ENCODE measurements around the gene GRIA1. TPM values are rescaled to one million over a fixed set of nuclear protein-coding genes. Genes with fewer than 3 reads are reported as not detected.

The GRIA1 gene
- total and polyA plus RNA-seq, 10 of the 15 experiments (the other 5 are each of a cell fraction or from before 2014, with no cell fraction given) = 0.04 to 0.18 (median 0.04) TPM; not detected in 7

DNA sequence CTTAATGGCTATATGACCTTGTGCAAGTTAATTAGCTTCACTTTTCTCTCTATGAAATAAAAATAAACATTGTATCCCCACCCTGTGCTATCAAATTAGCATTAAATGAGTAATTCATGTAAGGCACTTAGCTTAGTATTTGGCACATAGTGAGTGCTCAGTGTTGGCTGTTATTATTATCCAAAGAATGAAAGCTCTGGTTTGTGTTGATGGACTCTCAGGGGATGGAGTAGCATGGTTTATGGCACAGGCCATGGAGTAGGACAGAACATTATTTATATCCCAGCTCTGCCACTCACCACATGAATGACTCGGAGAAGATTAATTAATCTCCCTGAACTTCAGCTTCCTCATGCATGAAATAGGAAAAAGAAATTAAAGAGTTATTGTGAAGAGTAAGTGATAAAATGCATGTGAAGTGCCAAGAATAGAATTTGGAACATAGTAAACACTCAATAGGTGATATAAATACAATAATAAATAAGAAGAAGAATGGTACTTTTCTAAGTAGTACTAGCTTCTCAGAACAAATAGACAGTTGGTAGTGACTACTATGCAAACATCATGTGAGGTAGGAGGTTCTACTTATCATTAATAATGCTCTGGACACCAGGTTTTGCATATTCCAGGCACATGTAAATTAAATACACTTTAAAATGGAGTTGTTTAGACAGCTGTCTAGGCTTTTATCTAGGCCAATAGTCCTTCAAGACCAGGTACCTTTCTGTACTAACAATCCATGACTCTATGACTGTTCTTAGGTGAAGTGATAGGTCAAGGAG, 146.4 kb downstream of the GRIA1 start:
- WGBS (ENCODE audit: insufficient coverage, insufficient replicate concordance, low lambda C conversion rate, missing lambda C conversion rate) = 43% methylated on average over 1 of the region's 1 CpG
- Histone ChIP-seq H3K4me1 (ENCODE audit: control insufficient read depth, insufficient read depth, low read length) (no peaks in the 10 kb centered on the region), H3K79me2 (ENCODE audit: control insufficient read depth, insufficient read depth, low read length) (no peaks in the 10 kb centered on the region), H3K36me3 (ENCODE audit: control insufficient read depth in 2 of 2, insufficient read depth in 2 of 2, low read length in 1 of 2) (no peaks in the 10 kb centered on the region), H3K9ac (ENCODE audit: control insufficient read depth, insufficient read depth, low read length) (no peak overlapping the region), H3K9me3 (replicated peaks; ENCODE audit: control insufficient read depth, insufficient read depth, low read length) (no peaks in the 10 kb centered on the region), H3K4me2 (ENCODE audit: control insufficient read depth, insufficient read depth) (no peak overlapping the region), H3K27me3 (replicated peaks in 1 of 2; ENCODE audit: control insufficient read depth in 2 of 2, insufficient read depth in 2 of 2, low read length in 1 of 2) (no peaks in the 10 kb centered on the region; a peak in 1 of 4 replicates), H2AFZ (ENCODE audit: control insufficient read depth, low read depth, low read length) (no peak overlapping the region), H3K27ac (ENCODE audit: control insufficient read depth, insufficient read depth) (no peak overlapping the region), H4K20me1 (ENCODE audit: control insufficient read depth, insufficient read depth) (no peaks in the 10 kb centered on the region), H3K4me3 (no peak overlapping the region)
- no TSS peak for BruUV-seq (replicated peaks)
- CTCF ChIA-PET = no interaction called here
- ATAC-seq (no peak), DNase-seq (ENCODE audit: low read depth, low spot score) (no peak), FAIRE-seq (no peak)
- RAD21 ChIA-PET (ENCODE audit: unreplicated experiment) = no interaction called here
- in situ Hi-C loops (cut with MboI) (no loop called here), intact Hi-C loops (cut with micrococcal nuclease; ENCODE audit: unreplicated experiment) (no loop called here)
- POLR2A ChIA-PET = no interaction called here
- SMC1A ChIA-PET (ENCODE audit: uncharacterized antibody, unreplicated experiment) = no interaction called here
- no peak for TF ChIP-seq NFXL1 (IDR thresholded peaks at IDR 0.05; ENCODE audit: borderline replicate concordance)
- TF ChIP-seq, protein P1, sequence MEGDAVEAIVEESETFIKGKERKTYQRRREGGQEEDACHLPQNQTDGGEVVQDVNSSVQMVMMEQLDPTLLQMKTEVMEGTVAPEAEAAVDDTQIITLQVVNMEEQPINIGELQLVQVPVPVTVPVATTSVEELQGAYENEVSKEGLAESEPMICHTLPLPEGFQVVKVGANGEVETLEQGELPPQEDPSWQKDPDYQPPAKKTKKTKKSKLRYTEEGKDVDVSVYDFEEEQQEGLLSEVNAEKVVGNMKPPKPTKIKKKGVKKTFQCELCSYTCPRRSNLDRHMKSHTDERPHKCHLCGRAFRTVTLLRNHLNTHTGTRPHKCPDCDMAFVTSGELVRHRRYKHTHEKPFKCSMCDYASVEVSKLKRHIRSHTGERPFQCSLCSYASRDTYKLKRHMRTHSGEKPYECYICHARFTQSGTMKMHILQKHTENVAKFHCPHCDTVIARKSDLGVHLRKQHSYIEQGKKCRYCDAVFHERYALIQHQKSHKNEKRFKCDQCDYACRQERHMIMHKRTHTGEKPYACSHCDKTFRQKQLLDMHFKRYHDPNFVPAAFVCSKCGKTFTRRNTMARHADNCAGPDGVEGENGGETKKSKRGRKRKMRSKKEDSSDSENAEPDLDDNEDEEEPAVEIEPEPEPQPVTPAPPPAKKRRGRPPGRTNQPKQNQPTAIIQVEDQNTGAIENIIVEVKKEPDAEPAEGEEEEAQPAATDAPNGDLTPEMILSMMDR (IDR thresholded peaks at IDR 0.05 in 2 of 3, conservative IDR thresholded peaks at IDR 0.05 in 1 of 3; ENCODE audit: control insufficient read depth in 2 of 3, extremely low read depth in 1 of 3, insufficient read depth in 1 of 3, low read depth in 3 of 3, low read length in 3 of 3) = no peak
- TF ChIP-seq, protein P2, sequence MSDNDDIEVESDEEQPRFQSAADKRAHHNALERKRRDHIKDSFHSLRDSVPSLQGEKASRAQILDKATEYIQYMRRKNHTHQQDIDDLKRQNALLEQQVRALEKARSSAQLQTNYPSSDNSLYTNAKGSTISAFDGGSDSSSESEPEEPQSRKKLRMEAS (IDR thresholded peaks at IDR 0.05; ENCODE audit: low read depth, low read length) = no peak
- TF ChIP-seq, protein P3, sequence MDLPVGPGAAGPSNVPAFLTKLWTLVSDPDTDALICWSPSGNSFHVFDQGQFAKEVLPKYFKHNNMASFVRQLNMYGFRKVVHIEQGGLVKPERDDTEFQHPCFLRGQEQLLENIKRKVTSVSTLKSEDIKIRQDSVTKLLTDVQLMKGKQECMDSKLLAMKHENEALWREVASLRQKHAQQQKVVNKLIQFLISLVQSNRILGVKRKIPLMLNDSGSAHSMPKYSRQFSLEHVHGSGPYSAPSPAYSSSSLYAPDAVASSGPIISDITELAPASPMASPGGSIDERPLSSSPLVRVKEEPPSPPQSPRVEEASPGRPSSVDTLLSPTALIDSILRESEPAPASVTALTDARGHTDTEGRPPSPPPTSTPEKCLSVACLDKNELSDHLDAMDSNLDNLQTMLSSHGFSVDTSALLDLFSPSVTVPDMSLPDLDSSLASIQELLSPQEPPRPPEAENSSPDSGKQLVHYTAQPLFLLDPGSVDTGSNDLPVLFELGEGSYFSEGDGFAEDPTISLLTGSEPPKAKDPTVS (IDR thresholded peaks at IDR 0.05; ENCODE audit: low read depth, low read length) = no peak
- TF ChIP-seq MXI1 (IDR thresholded peaks at IDR 0.05; ENCODE audit: low read depth, low read length) = no peak
- TF ChIP-seq, protein P4, sequence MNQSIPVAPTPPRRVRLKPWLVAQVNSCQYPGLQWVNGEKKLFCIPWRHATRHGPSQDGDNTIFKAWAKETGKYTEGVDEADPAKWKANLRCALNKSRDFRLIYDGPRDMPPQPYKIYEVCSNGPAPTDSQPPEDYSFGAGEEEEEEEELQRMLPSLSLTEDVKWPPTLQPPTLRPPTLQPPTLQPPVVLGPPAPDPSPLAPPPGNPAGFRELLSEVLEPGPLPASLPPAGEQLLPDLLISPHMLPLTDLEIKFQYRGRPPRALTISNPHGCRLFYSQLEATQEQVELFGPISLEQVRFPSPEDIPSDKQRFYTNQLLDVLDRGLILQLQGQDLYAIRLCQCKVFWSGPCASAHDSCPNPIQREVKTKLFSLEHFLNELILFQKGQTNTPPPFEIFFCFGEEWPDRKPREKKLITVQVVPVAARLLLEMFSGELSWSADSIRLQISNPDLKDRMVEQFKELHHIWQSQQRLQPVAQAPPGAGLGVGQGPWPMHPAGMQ (IDR thresholded peaks at IDR 0.05; ENCODE audit: borderline replicate concordance) = no peak
- no peak for TF ChIP-seq CHD4 (IDR thresholded peaks at IDR 0.05)
- TF ChIP-seq ZNF384 (IDR thresholded peaks at IDR 0.05; ENCODE audit: borderline replicate concordance, low read depth, low read length) = no peak
- no peak for TF ChIP-seq NR2F1 (conservative IDR thresholded peaks at IDR 0.05)
- TF ChIP-seq TBL1XR1 (IDR thresholded peaks at IDR 0.05; ENCODE audit: low read depth, low read length) = no peak
- TF ChIP-seq, protein P5, sequence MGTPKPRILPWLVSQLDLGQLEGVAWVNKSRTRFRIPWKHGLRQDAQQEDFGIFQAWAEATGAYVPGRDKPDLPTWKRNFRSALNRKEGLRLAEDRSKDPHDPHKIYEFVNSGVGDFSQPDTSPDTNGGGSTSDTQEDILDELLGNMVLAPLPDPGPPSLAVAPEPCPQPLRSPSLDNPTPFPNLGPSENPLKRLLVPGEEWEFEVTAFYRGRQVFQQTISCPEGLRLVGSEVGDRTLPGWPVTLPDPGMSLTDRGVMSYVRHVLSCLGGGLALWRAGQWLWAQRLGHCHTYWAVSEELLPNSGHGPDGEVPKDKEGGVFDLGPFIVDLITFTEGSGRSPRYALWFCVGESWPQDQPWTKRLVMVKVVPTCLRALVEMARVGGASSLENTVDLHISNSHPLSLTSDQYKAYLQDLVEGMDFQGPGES (IDR thresholded peaks at IDR 0.05) = no peak
- no peak for TF ChIP-seq SP1 (IDR thresholded peaks at IDR 0.05; ENCODE audit: low read depth, low read length)
- TF ChIP-seq SREBF2 (IDR thresholded peaks at IDR 0.05; ENCODE audit: low read length) = no peak
- no peak for TF ChIP-seq CREB1 (IDR thresholded peaks at IDR 0.05; ENCODE audit: low read depth)
- TF ChIP-seq, protein P6, sequence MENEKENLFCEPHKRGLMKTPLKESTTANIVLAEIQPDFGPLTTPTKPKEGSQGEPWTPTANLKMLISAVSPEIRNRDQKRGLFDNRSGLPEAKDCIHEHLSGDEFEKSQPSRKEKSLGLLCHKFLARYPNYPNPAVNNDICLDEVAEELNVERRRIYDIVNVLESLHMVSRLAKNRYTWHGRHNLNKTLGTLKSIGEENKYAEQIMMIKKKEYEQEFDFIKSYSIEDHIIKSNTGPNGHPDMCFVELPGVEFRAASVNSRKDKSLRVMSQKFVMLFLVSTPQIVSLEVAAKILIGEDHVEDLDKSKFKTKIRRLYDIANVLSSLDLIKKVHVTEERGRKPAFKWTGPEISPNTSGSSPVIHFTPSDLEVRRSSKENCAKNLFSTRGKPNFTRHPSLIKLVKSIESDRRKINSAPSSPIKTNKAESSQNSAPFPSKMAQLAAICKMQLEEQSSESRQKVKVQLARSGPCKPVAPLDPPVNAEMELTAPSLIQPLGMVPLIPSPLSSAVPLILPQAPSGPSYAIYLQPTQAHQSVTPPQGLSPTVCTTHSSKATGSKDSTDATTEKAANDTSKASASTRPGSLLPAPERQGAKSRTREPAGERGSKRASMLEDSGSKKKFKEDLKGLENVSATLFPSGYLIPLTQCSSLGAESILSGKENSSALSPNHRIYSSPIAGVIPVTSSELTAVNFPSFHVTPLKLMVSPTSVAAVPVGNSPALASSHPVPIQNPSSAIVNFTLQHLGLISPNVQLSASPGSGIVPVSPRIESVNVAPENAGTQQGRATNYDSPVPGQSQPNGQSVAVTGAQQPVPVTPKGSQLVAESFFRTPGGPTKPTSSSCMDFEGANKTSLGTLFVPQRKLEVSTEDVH (IDR thresholded peaks at IDR 0.05; ENCODE audit: low read depth, partially characterized antibody) = no peak

All from GM12878 (cell line).